Mesenchymal stem cell (in vitro differentiated cells and primary cell): ENCODE measurements around the gene GBA2.

Source experiments
- DNase-seq: peaks from one replicate; pipeline ENCODE4 v3.0.0-alpha.2; 2013
- H2AFZ ChIP-seq: one replicate; pipeline ENCODE4 v1.6.1; 2013; ENCODE audit warnings: low read depth, mild to moderate bottlenecking, control low read depth, inconsistent platforms, low read length, moderate library complexity
- H2AK5ac ChIP-seq: 2 replicates; pipeline ENCODE4 v1.6.1; 2013; ENCODE audit warnings: low read length, moderate library complexity, mild to moderate bottlenecking, inconsistent platforms; ENCODE audit not compliant: severe bottlenecking
- H2BK120ac ChIP-seq: one replicate; pipeline ENCODE4 v1.6.1; 2013; ENCODE audit warnings: low read depth, mild to moderate bottlenecking, inconsistent platforms, low read length, moderate library complexity
- H2BK12ac ChIP-seq, 2 experiments: one replicate each; pipeline ENCODE4 v1.6.1; 2013; ENCODE audit warnings: inconsistent platforms in 2 of 2, low read length in 2 of 2, mild to moderate bottlenecking in 2 of 2, moderate library complexity in 2 of 2, control low read depth in 1 of 2
- H2BK15ac ChIP-seq: one replicate; pipeline ENCODE4 v1.6.1; 2013; ENCODE audit warnings: mild to moderate bottlenecking, low read depth, inconsistent platforms; ENCODE audit not compliant: poor library complexity, severe bottlenecking
- H2BK5ac ChIP-seq: 2 replicates; pipeline ENCODE4 v1.6.1; 2013; ENCODE audit warnings: low read depth, mild to moderate bottlenecking, low read length, control low read depth, inconsistent platforms; ENCODE audit not compliant: poor library complexity, severe bottlenecking
- H3K14ac ChIP-seq, 2 experiments: one replicate each; pipeline ENCODE4 v1.6.1; 2013; ENCODE audit warnings: inconsistent platforms in 2 of 2, low read length in 2 of 2, control low read depth in 1 of 2, mild to moderate bottlenecking in 1 of 2, moderate library complexity in 1 of 2
- H3K18ac ChIP-seq, 2 experiments: one replicate each; pipeline ENCODE4 v1.6.1; 2013; ENCODE audit warnings: inconsistent platforms in 2 of 2, low read length in 2 of 2, control low read depth in 1 of 2, low read depth in 1 of 2, mild to moderate bottlenecking in 1 of 2
- H3K23ac ChIP-seq, 2 experiments: one replicate each; pipeline ENCODE4 v1.6.1; 2013; ENCODE audit warnings: inconsistent platforms in 2 of 2, low read length in 2 of 2, mild to moderate bottlenecking in 2 of 2, moderate library complexity in 2 of 2, control low read depth in 1 of 2
- H3K27ac ChIP-seq: 2 replicates; pipeline ENCODE4 v1.5.1; 2013; ENCODE audit warnings: mild to moderate bottlenecking, moderate library complexity, low read length, control low read depth, inconsistent platforms; ENCODE audit not compliant: poor library complexity, severe bottlenecking
- H3K27me3 ChIP-seq, 2 experiments: 2 replicates each; pipeline versions ENCODE4 v1.6.1 to v1.7.0; 2013; ENCODE audit warnings: low read length in 2 of 2, mild to moderate bottlenecking in 2 of 2, moderate library complexity in 2 of 2, control low read depth in 1 of 2, inconsistent platforms in 1 of 2; ENCODE audit not compliant: control insufficient read depth in 1 of 2, insufficient read depth in 1 of 2
- H3K36me3 ChIP-seq, 2 experiments: 2 replicates each; pipeline versions ENCODE4 v1.6.1 to v1.7.0; 2013; ENCODE audit warnings: low read length in 2 of 2, control low read depth in 1 of 2, inconsistent platforms in 1 of 2, low read depth in 1 of 2, mild to moderate bottlenecking in 1 of 2; ENCODE audit not compliant: insufficient read depth in 2 of 2, control insufficient read depth in 1 of 2
- H3K4ac ChIP-seq, 2 experiments: one replicate each; pipeline ENCODE4 v1.6.1; 2013; ENCODE audit warnings: inconsistent platforms in 2 of 2, low read length in 2 of 2, mild to moderate bottlenecking in 2 of 2, moderate library complexity in 2 of 2, control low read depth in 1 of 2, low read depth in 1 of 2
- H3K4me1 ChIP-seq: 2 replicates; pipeline ENCODE4 v1.6.1; 2013; ENCODE audit warnings: low read depth, low read length, control low read depth; ENCODE audit not compliant: control insufficient read depth, insufficient read depth
- H3K4me2 ChIP-seq: 2 replicates; pipeline ENCODE4 v1.6.1; 2013; ENCODE audit warnings: low read length, mild to moderate bottlenecking, inconsistent platforms; ENCODE audit not compliant: poor library complexity, severe bottlenecking
- H3K4me3 ChIP-seq, 2 experiments: 2 replicates each; pipeline versions ENCODE4 v1.5.1 to v1.7.0; 2013; ENCODE audit warnings: low read length in 2 of 2, mild to moderate bottlenecking in 2 of 2, control low read depth in 1 of 2, low read depth in 1 of 2; ENCODE audit not compliant: insufficient read depth in 1 of 2
- H3K79me1 ChIP-seq: replicated peaks from 2 replicates; pipeline ENCODE4 v1.6.1; 2013; ENCODE audit warnings: mild to moderate bottlenecking, control low read depth, low read length, inconsistent platforms; ENCODE audit not compliant: poor library complexity, severe bottlenecking
- H3K9ac ChIP-seq: 2 replicates; pipeline ENCODE4 v1.7.0; 2013; ENCODE audit warnings: mild to moderate bottlenecking, low read length, moderate library complexity
- H3K9me3 ChIP-seq: 2 replicates; pipeline ENCODE4 v1.7.0; 2013; ENCODE audit warnings: mild to moderate bottlenecking, low read length; ENCODE audit not compliant: control insufficient read depth
- H4K8ac ChIP-seq: one replicate; pipeline ENCODE4 v1.6.1; 2013; ENCODE audit warnings: inconsistent platforms, mild to moderate bottlenecking, low read length, moderate library complexity
- H4K91ac ChIP-seq: one replicate; pipeline ENCODE4 v1.6.1; 2013; ENCODE audit warnings: mild to moderate bottlenecking, low read length, inconsistent platforms
- WGBS: methylation state at CpG from one replicate; pipeline ENCODE4 v1.1.7; 2013; ENCODE audit warnings: mixed read lengths; 5-methylcytosine and 5-hydroxymethylcytosine counted together

GBA2 gene

GRCh38 chr9:35771943-35772342 lies 22.9 kb upstream of the GBA2 start:
- Histone ChIP-seq H3K23ac (no peak overlapping the region), H4K91ac (no peak overlapping the region), H2BK5ac (no peak overlapping the region), H3K4me2 (no peak overlapping the region), H4K8ac (no peak overlapping the region), H3K27me3 (no peaks in the 10 kb centered on the region), H2AK5ac (no peak overlapping the region), H2BK120ac (no peak overlapping the region), H3K9ac (no peak overlapping the region), H3K4ac (no peak overlapping the region), H3K4me1 (peaks cover 8% of the 10 kb centered on the region), H2BK12ac (no peak overlapping the region), H3K18ac (no peak overlapping the region), H3K79me1 (peaks cover 16% of the 10 kb centered on the region), H3K27ac (no peak overlapping the region), H2BK15ac (no peak overlapping the region), H3K4me3 (no peak overlapping the region), H2AFZ (no peak overlapping the region), H3K36me3 (peaks cover 0 to 3% of the 10 kb centered on the region in 2 experiments), H3K14ac (no peak overlapping the region), H3K9me3 (no peaks in the 10 kb centered on the region)
- no peak for DNase-seq
- 88% methylated on average over 3 of the region's 3 CpGs for WGBS

GRCh38 chr9:35771534-35771933 lies 22.5 kb upstream of the GBA2 start:
- Histone ChIP-seq H4K8ac (no peak overlapping the region), H3K14ac (no peak overlapping the region), H2BK15ac (no peak overlapping the region), H3K4ac (no peak overlapping the region), H2AFZ (no peak overlapping the region), H3K27me3 (no peaks in the 10 kb centered on the region), H2BK12ac (no peak overlapping the region), H2AK5ac (no peak overlapping the region), H3K9ac (no peak overlapping the region), H3K4me2 (no peak overlapping the region), H3K9me3 (no peaks in the 10 kb centered on the region), H3K79me1 (peaks cover 16% of the 10 kb centered on the region), H4K91ac (no peak overlapping the region), H3K4me3 (no peak overlapping the region), H3K4me1 (peaks cover 8% of the 10 kb centered on the region), H2BK120ac (no peak overlapping the region), H3K36me3 (peaks cover 0 to 3% of the 10 kb centered on the region in 2 experiments), H2BK5ac (no peak overlapping the region), H3K23ac (no peak overlapping the region), H3K18ac (no peak overlapping the region), H3K27ac (no peak overlapping the region)
- no CpG with 5 or more reads among the region's 1 CpG for WGBS
- no peak for DNase-seq

GRCh38 chr9:35771075-35771433 lies 22.0 kb upstream of the GBA2 start:
- Histone ChIP-seq H3K23ac (no peak overlapping the region), H3K18ac (no peak overlapping the region), H3K9me3 (no peaks in the 10 kb centered on the region), H3K27me3 (no peaks in the 10 kb centered on the region), H3K4me3 (no peak overlapping the region), H4K8ac (no peak overlapping the region), H2BK15ac (no peak overlapping the region), H2AFZ (no peak overlapping the region), H4K91ac (no peak overlapping the region), H3K4me1 (peaks cover 6% of the 10 kb centered on the region), H3K9ac (no peak overlapping the region), H3K36me3 (peaks cover 0 to 3% of the 10 kb centered on the region in 2 experiments), H3K79me1 (peaks cover 16% of the 10 kb centered on the region), H3K4ac (no peak overlapping the region), H2BK120ac (no peak overlapping the region), H2AK5ac (no peak overlapping the region), H2BK5ac (no peak overlapping the region), H2BK12ac (no peak overlapping the region), H3K27ac (no peak overlapping the region), H3K14ac (no peak overlapping the region), H3K4me2 (no peak overlapping the region)
- no peak for DNase-seq
- WGBS: 83% methylated on average over 2 of the region's 4 CpGs

- Histone ChIP-seq H2BK120ac (no peak overlapping the region), H3K36me3 (peaks cover 0 to 3% of the 10 kb centered on the region in 2 experiments), H3K4me1 (peaks cover 2% of the 10 kb centered on the region), H3K9me3 (no peaks in the 10 kb centered on the region), H3K23ac (no peak overlapping the region), H3K79me1 (peaks cover 15% of the 10 kb centered on the region), H3K27me3 (no peaks in the 10 kb centered on the region), H3K4ac (no peak overlapping the region), H3K9ac (no peak overlapping the region), H3K14ac (no peak overlapping the region), H4K91ac (no peak overlapping the region), H2BK12ac (no peak overlapping the region), H2BK5ac (no peak overlapping the region), H3K18ac (no peak overlapping the region), H4K8ac (no peak overlapping the region), H3K4me3 (no peak overlapping the region), H3K27ac (no peak overlapping the region), H2BK15ac (no peak overlapping the region), H3K4me2 (no peak overlapping the region), H2AFZ (no peak overlapping the region), H2AK5ac (no peak overlapping the region)
- 97% methylated on average over 1 of the region's 1 CpG for WGBS
- DNase-seq: no peak
These were observed 20.7 kb upstream of the GBA2 start for GRCh38 chr9:35769763-35770162.
